Measurements from ENCODE around the gene TMEM92.
A peak's percentile ranks its signal among the peaks of the same experiment; 100 is the strongest.
"Not testable (repeated sequence)": the region's sequence is repeated elsewhere in the genome, so short reads cannot be mapped to it uniquely, and the experiment has no call there.

Gene TMEM92

GRCh38 chr17:50262001-50262794, 12.1 kb upstream of the TMEM92 start:
- DNase-seq, result no peak

- no peak for DNase-seq
Observed at GRCh38 chr17:50263331-50264262, 10.7 kb upstream of the TMEM92 start.

- DNase-seq, result no peak
Observed at GRCh38 chr17:50264263-50265113, 9.8 kb upstream of the TMEM92 start.

GRCh38 chr17:50265212-50265611, 9.1 kb upstream of the TMEM92 start:
- no peak for DNase-seq

GRCh38 chr17:50265690-50266315, 8.5 kb upstream of the TMEM92 start:
- DNase-seq, result no peak

- DNase-seq, result no peak
Observed at GRCh38 chr17:50266384-50267073, 7.7 kb upstream of the TMEM92 start.

- DNase-seq, result no peak
Observed at GRCh38 chr17:50267074-50267841, 7.0 kb upstream of the TMEM92 start.

GRCh38 chr17:50268026-50268425, 6.2 kb upstream of the TMEM92 start:
- no peak for DNase-seq

GRCh38 chr17:50268743-50269275, 5.5 kb upstream of the TMEM92 start:
- DNase-seq, result no peak

- DNase-seq, result peak; percentile 82
Observed at GRCh38 chr17:50269477-50270434, 4.5 kb upstream of the TMEM92 start.

GRCh38 chr17:50270435-50271362, 3.6 kb upstream of the TMEM92 start:
- no peak for DNase-seq

- DNase-seq, result not testable (repeated sequence)
Observed at GRCh38 chr17:50271363-50271750, 2.9 kb upstream of the TMEM92 start.

GRCh38 chr17:50272246-50272645, 2.0 kb upstream of the TMEM92 start:
- no peak for DNase-seq

GRCh38 chr17:50272711-50273653, 1.3 kb upstream of the TMEM92 start:
- DNase-seq, result peak; percentile 58

GRCh38 chr17:50273654-50274040, 619 bp upstream of the TMEM92 start:
- DNase-seq, result no peak

GRCh38 chr17:50274897-50275221, 593 bp downstream of the TMEM92 start:
- no peak for DNase-seq

- no peak for DNase-seq
Observed at GRCh38 chr17:50275279-50275678, 1.0 kb downstream of the TMEM92 start.
